Measurements from ENCODE around the gene FUOM.

DNA sequence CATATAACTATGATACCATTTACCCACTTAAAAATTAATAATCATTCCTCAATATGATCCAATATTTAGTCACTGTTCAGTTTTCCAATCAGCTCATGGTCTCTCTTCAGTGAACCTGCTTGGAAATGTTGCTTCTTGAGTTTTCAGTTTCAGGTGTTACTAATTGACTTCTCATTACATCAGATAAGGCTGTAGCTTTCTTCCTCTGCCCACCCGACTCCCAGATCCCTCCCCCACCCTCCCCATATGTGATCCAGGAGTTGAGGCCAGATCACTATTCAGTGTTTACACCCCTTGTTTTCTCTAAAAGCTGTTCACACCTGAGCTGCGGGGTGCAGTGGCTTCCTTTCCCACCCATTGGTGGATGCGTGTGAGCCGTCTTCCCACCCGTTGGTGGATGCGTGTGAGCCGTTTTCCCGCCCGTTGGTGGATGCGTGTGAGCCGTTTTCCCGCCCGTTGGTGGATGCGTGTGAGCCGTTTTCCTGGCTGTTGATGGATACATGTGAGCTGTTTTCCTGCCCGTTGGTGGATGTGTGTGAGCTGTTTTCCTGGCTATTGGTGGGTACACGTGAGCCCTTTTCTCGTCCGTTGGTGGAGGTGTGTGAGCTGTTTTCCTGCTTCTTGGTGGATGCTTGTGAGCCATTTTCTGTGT is 32.9 kb upstream of the FUOM start:
- TF ChIP-seq, protein P1, sequence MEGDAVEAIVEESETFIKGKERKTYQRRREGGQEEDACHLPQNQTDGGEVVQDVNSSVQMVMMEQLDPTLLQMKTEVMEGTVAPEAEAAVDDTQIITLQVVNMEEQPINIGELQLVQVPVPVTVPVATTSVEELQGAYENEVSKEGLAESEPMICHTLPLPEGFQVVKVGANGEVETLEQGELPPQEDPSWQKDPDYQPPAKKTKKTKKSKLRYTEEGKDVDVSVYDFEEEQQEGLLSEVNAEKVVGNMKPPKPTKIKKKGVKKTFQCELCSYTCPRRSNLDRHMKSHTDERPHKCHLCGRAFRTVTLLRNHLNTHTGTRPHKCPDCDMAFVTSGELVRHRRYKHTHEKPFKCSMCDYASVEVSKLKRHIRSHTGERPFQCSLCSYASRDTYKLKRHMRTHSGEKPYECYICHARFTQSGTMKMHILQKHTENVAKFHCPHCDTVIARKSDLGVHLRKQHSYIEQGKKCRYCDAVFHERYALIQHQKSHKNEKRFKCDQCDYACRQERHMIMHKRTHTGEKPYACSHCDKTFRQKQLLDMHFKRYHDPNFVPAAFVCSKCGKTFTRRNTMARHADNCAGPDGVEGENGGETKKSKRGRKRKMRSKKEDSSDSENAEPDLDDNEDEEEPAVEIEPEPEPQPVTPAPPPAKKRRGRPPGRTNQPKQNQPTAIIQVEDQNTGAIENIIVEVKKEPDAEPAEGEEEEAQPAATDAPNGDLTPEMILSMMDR (IDR thresholded peaks at IDR 0.05; ENCODE audit: insufficient read depth, low read length) = no peak
- TF ChIP-seq POLR2AphosphoS5 (IDR thresholded peaks at IDR 0.05; ENCODE audit: low read depth) = no peak
